ENCODE results near the gene NCKAP5.

NCKAP5 gene

DNA sequence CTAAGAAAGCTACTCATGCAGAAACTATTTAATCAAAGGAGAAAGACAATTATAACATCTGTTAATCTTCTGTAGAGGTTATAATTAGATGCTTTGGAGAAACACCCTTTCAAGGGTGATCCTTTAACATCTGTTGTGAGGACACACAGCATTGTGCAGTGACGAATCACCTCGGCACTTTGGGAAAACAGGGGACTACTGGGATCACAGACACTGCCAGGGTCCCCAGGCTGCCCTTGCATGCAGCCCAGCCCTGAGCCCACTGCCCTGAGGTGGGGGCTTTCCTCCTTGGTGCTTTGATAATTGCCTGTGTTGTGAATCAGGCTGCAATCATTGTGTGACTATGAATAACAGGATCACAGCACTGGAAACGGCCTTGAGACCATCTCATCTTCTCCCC lies 10.6 kb downstream of the NCKAP5 start:
- no peak overlapping the region for H3K4me3 ChIP-seq (ENCODE audit: low read length in 2 of 2)
- no peaks in the 10 kb centered on the region for H3K27me3 ChIP-seq (ENCODE audit: control insufficient read depth in 2 of 2, insufficient read depth in 2 of 2, low read length in 2 of 2)
- H3K36me3 ChIP-seq (ENCODE audit: control insufficient read depth in 2 of 2, insufficient read depth in 2 of 2, low read length in 2 of 2), result no peaks in the 10 kb centered on the region
- H3K4me1 ChIP-seq (ENCODE audit: control insufficient read depth in 2 of 2, insufficient read depth in 2 of 2, low read length in 2 of 2), result no peaks in the 10 kb centered on the region
- H3K27ac ChIP-seq (ENCODE audit: low read depth in 2 of 2, low read length in 2 of 2), result no peak overlapping the region
- no peaks in the 10 kb centered on the region for H3K9me3 ChIP-seq (ENCODE audit: control insufficient read depth in 2 of 2, low read length in 2 of 2)
- H3K9ac ChIP-seq (ENCODE audit: low read depth in 1 of 2, low read length in 2 of 2), result no peak overlapping the region

DNA sequence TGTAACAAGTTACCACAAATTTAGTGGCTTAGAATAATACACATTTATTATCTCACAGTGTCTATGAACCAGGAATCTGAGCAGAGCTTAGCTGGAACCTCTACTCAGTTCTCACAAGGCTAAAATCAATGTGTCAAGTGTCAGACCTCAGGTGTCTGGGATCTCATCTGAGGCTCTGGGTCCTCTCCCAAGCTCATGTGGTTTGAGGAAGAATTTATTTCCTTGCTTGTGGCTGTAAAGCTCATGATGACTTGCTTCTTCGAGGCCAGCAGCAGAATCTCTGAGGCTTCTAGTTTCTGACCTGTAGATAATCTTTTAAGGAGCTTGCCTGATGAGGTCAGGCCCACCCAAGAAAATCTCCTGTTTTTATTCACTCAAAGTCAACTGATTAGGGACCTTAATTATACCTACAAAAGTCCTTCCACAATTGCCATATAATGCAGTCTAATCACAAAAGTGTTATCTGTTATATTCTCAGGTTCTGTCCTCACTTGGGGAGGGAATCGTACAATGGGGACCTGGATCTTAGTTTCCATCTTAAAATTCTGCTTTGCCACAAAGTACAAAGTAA lies 14.3 kb downstream of the NCKAP5 start:
- no peak overlapping the region for H3K9ac ChIP-seq (ENCODE audit: low read depth in 1 of 2, low read length in 2 of 2)
- H3K36me3 ChIP-seq (ENCODE audit: control insufficient read depth in 2 of 2, insufficient read depth in 2 of 2, low read length in 2 of 2), result no peaks in the 10 kb centered on the region
- H3K27me3 ChIP-seq (ENCODE audit: control insufficient read depth in 2 of 2, insufficient read depth in 2 of 2, low read length in 2 of 2), result no peaks in the 10 kb centered on the region
- H3K4me1 ChIP-seq (ENCODE audit: control insufficient read depth in 2 of 2, insufficient read depth in 2 of 2, low read length in 2 of 2), result no peaks in the 10 kb centered on the region
- no peaks in the 10 kb centered on the region for H3K9me3 ChIP-seq (ENCODE audit: control insufficient read depth in 2 of 2, low read length in 2 of 2)
- no peak overlapping the region for H3K27ac ChIP-seq (ENCODE audit: low read depth in 2 of 2, low read length in 2 of 2)
- H3K4me3 ChIP-seq (ENCODE audit: low read length in 2 of 2), result no peak overlapping the region

GRCh38 chr2:133553251-133553650 lies 15.0 kb downstream of the NCKAP5 start:
- no peak overlapping the region for H3K4me3 ChIP-seq (ENCODE audit: low read length in 2 of 2)

GRCh38 chr2:133552821-133553220 lies 15.4 kb downstream of the NCKAP5 start:
- Histone ChIP-seq H3K27me3 (ENCODE audit: control insufficient read depth in 2 of 2, insufficient read depth in 2 of 2, low read length in 2 of 2) (no peaks in the 10 kb centered on the region), H3K27ac (ENCODE audit: low read depth in 2 of 2, low read length in 2 of 2) (no peak overlapping the region), H3K9ac (ENCODE audit: low read depth in 1 of 2, low read length in 2 of 2) (no peak overlapping the region), H3K36me3 (ENCODE audit: control insufficient read depth in 2 of 2, insufficient read depth in 2 of 2, low read length in 2 of 2) (no peaks in the 10 kb centered on the region), H3K4me1 (ENCODE audit: control insufficient read depth in 2 of 2, insufficient read depth in 2 of 2, low read length in 2 of 2) (no peaks in the 10 kb centered on the region), H3K4me3 (ENCODE audit: low read length in 2 of 2) (no peak overlapping the region), H3K9me3 (ENCODE audit: control insufficient read depth in 2 of 2, low read length in 2 of 2) (no peaks in the 10 kb centered on the region)

More at GRCh38 chr2:133553251-133553650, 15.0 kb downstream of the NCKAP5 start:
- Histone ChIP-seq H3K36me3 (ENCODE audit: control insufficient read depth in 2 of 2, insufficient read depth in 2 of 2, low read length in 2 of 2) (no peaks in the 10 kb centered on the region), H3K9me3 (ENCODE audit: control insufficient read depth in 2 of 2, low read length in 2 of 2) (no peaks in the 10 kb centered on the region), H3K4me1 (ENCODE audit: control insufficient read depth in 2 of 2, insufficient read depth in 2 of 2, low read length in 2 of 2) (no peaks in the 10 kb centered on the region), H3K27me3 (ENCODE audit: control insufficient read depth in 2 of 2, insufficient read depth in 2 of 2, low read length in 2 of 2) (no peaks in the 10 kb centered on the region), H3K27ac (ENCODE audit: low read depth in 2 of 2, low read length in 2 of 2) (no peak overlapping the region), H3K9ac (ENCODE audit: low read depth in 1 of 2, low read length in 2 of 2) (no peak overlapping the region)

DNA sequence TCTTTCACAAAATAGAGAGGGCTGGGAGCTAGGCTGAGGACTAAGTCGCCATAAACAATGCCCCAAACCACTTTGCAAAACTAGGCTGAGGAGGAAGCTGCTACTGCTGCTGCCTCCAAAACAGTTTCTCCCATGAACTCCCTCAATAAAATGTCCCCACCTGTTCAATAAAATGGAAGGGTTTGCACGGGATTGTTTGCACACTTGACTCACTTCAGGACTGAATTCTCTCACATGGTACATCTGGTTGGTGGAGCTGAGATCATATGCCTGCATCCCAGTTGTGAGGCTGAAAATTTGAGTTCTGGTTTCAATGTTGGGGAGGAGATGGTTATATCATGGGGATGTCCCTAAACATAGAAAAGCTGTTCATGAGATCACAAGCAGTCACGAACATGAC lies 26.5 kb downstream of the NCKAP5 start:
- no peak overlapping the region for H3K27ac ChIP-seq (ENCODE audit: low read depth in 2 of 2, low read length in 2 of 2)
- no peaks in the 10 kb centered on the region for H3K27me3 ChIP-seq (ENCODE audit: control insufficient read depth in 2 of 2, insufficient read depth in 2 of 2, low read length in 2 of 2)
- H3K9ac ChIP-seq (ENCODE audit: low read depth in 1 of 2, low read length in 2 of 2), result no peak overlapping the region
- no peaks in the 10 kb centered on the region for H3K4me1 ChIP-seq (ENCODE audit: control insufficient read depth in 2 of 2, insufficient read depth in 2 of 2, low read length in 2 of 2)
- H3K36me3 ChIP-seq (ENCODE audit: control insufficient read depth in 2 of 2, insufficient read depth in 2 of 2, low read length in 2 of 2), result no peaks in the 10 kb centered on the region
- no peaks in the 10 kb centered on the region for H3K9me3 ChIP-seq (ENCODE audit: control insufficient read depth in 2 of 2, low read length in 2 of 2)
- no peak overlapping the region for H3K4me3 ChIP-seq (ENCODE audit: low read length in 2 of 2)

- no peaks in the 10 kb centered on the region for H3K9me3 ChIP-seq (ENCODE audit: control insufficient read depth in 2 of 2, low read length in 2 of 2)
- no peak overlapping the region for H3K9ac ChIP-seq (ENCODE audit: low read depth in 1 of 2, low read length in 2 of 2)
- no peaks in the 10 kb centered on the region for H3K36me3 ChIP-seq (ENCODE audit: control insufficient read depth in 2 of 2, insufficient read depth in 2 of 2, low read length in 2 of 2)
- H3K4me1 ChIP-seq (ENCODE audit: control insufficient read depth in 2 of 2, insufficient read depth in 2 of 2, low read length in 2 of 2), result no peaks in the 10 kb centered on the region
- no peak overlapping the region for H3K27ac ChIP-seq (ENCODE audit: low read depth in 2 of 2, low read length in 2 of 2)
- no peak overlapping the region for H3K4me3 ChIP-seq (ENCODE audit: low read length in 2 of 2)
- H3K27me3 ChIP-seq (ENCODE audit: control insufficient read depth in 2 of 2, insufficient read depth in 2 of 2, low read length in 2 of 2), result no peaks in the 10 kb centered on the region
These were observed 26.9 kb downstream of the NCKAP5 start for GRCh38 chr2:133541376-133541775.

DNA sequence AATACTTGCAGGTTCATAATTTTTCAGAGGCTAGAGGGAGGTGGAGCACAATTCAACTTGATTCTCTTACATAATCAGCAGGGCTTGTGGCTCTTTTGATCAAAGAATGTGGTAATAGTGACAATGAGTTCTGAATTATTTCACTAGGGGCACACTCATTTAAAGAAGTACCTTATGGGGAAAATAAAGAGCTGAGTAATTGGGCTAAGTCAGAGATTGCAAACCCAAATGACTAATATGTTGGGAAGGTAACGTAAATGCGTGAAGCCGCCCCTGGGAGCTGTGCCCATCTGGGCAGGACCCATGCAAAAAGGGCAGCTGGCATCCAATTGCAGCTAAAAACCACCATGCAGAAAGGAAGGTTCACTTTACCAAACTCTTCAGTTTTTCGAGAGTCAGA lies 35.3 kb downstream of the NCKAP5 start:
- no peak overlapping the region for H3K9ac ChIP-seq (ENCODE audit: low read depth in 1 of 2, low read length in 2 of 2)
- no peak overlapping the region for H3K27ac ChIP-seq (ENCODE audit: low read depth in 2 of 2, low read length in 2 of 2)
- H3K27me3 ChIP-seq (ENCODE audit: control insufficient read depth in 2 of 2, insufficient read depth in 2 of 2, low read length in 2 of 2), result no peaks in the 10 kb centered on the region
- no peaks in the 10 kb centered on the region for H3K9me3 ChIP-seq (ENCODE audit: control insufficient read depth in 2 of 2, low read length in 2 of 2)
- no peaks in the 10 kb centered on the region for H3K36me3 ChIP-seq (ENCODE audit: control insufficient read depth in 2 of 2, insufficient read depth in 2 of 2, low read length in 2 of 2)
- no peaks in the 10 kb centered on the region for H3K4me1 ChIP-seq (ENCODE audit: control insufficient read depth in 2 of 2, insufficient read depth in 2 of 2, low read length in 2 of 2)
- no peak overlapping the region for H3K4me3 ChIP-seq (ENCODE audit: low read length in 2 of 2)

DNA sequence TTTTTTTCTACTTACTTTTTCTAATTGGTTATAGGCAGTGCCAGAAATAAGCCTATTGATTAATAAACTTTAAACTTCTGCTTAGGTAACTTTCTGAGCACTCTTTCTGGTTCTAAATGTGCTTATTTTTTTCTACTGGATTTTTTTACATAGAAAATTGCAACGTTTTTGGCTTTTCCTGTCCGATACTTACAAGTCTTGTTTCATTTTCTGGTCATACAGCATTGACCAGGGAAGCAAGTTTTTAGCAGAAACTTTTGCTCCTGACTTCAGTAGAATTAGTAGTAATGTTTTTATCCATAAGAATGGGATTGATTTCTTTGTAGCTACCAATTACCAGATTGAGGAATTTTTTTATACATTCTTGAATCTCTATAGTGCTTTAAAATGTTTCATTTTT lies 36.9 kb downstream of the NCKAP5 start:
- H3K4me3 ChIP-seq (ENCODE audit: low read length in 2 of 2), result no peak overlapping the region
- no peaks in the 10 kb centered on the region for H3K9me3 ChIP-seq (ENCODE audit: control insufficient read depth in 2 of 2, low read length in 2 of 2)
- no peak overlapping the region for H3K27ac ChIP-seq (ENCODE audit: low read depth in 2 of 2, low read length in 2 of 2)
- no peaks in the 10 kb centered on the region for H3K27me3 ChIP-seq (ENCODE audit: control insufficient read depth in 2 of 2, insufficient read depth in 2 of 2, low read length in 2 of 2)
- no peak overlapping the region for H3K9ac ChIP-seq (ENCODE audit: low read depth in 1 of 2, low read length in 2 of 2)
- no peaks in the 10 kb centered on the region for H3K36me3 ChIP-seq (ENCODE audit: control insufficient read depth in 2 of 2, insufficient read depth in 2 of 2, low read length in 2 of 2)
- H3K4me1 ChIP-seq (ENCODE audit: control insufficient read depth in 2 of 2, insufficient read depth in 2 of 2, low read length in 2 of 2), result no peaks in the 10 kb centered on the region

GRCh38 chr2:133530645-133531044 lies 37.6 kb downstream of the NCKAP5 start:
- no peaks in the 10 kb centered on the region for H3K9me3 ChIP-seq (ENCODE audit: control insufficient read depth in 2 of 2, low read length in 2 of 2)
- H3K36me3 ChIP-seq (ENCODE audit: control insufficient read depth in 2 of 2, insufficient read depth in 2 of 2, low read length in 2 of 2), result no peaks in the 10 kb centered on the region
- H3K27ac ChIP-seq (ENCODE audit: low read depth in 2 of 2, low read length in 2 of 2), result no peak overlapping the region
- no peaks in the 10 kb centered on the region for H3K4me1 ChIP-seq (ENCODE audit: control insufficient read depth in 2 of 2, insufficient read depth in 2 of 2, low read length in 2 of 2)
- no peaks in the 10 kb centered on the region for H3K27me3 ChIP-seq (ENCODE audit: control insufficient read depth in 2 of 2, insufficient read depth in 2 of 2, low read length in 2 of 2)
- H3K9ac ChIP-seq (ENCODE audit: low read depth in 1 of 2, low read length in 2 of 2), result no peak overlapping the region
- no peak overlapping the region for H3K4me3 ChIP-seq (ENCODE audit: low read length in 2 of 2)

DNA sequence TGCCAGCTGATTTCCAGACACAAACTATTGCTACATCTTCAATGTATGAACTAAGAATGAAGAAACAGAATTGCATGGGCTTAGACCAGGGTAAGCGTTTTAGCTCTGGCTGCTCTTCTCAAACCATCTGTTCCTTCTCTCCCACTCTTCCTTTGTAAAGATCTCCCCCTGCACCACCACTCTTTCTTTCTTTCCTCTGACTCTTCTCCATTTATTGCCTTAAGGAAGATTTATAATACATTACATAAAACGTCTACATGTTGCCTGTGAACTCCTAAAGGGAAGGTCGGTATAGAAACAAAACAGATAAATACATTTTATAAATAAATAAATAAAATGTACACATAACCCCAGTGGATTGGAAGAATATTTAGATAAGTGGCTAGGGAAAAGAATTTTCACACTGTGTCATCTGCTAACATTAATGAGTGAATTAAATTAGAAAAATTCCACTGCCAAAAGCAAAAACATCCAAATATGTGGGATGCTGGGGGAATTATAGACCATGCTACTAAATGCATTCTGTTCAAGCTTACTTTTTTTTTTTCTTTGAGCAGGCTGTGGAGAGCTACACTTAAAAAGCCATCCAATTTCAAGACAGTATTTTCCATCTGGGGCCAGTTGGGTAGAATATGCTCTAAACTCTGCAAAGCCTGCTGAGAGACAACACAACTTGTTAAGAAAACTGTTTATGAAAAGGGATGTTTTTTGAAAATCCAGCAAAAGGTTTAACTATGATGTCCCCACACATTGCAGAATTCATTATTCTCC lies 41.5 kb downstream of the NCKAP5 start:
- Histone ChIP-seq H3K9ac (ENCODE audit: low read depth in 1 of 2, low read length in 2 of 2) (no peak overlapping the region), H3K9me3 (ENCODE audit: control insufficient read depth in 2 of 2, low read length in 2 of 2) (no peaks in the 10 kb centered on the region), H3K4me3 (ENCODE audit: low read length in 2 of 2) (no peak overlapping the region), H3K36me3 (ENCODE audit: control insufficient read depth in 2 of 2, insufficient read depth in 2 of 2, low read length in 2 of 2) (no peaks in the 10 kb centered on the region), H3K4me1 (ENCODE audit: control insufficient read depth in 2 of 2, insufficient read depth in 2 of 2, low read length in 2 of 2) (no peaks in the 10 kb centered on the region), H3K27ac (ENCODE audit: low read depth in 2 of 2, low read length in 2 of 2) (no peak overlapping the region), H3K27me3 (ENCODE audit: control insufficient read depth in 2 of 2, insufficient read depth in 2 of 2, low read length in 2 of 2) (no peaks in the 10 kb centered on the region)
